ENCODE measurements around the gene DNPH1.

The DNPH1 gene

GRCh38 chr6:43243664-43244321, 14.5 kb upstream of the DNPH1 start:
- no peak for DNase-seq

GRCh38 chr6:43242908-43243663, 13.8 kb upstream of the DNPH1 start, which contains the start of gene TTBK1:
TTBK1 (plus strand) TSS chr6:43243481; CDS start chr6:43246661, 3,180 bp downstream.
- no peak for DNase-seq

GRCh38 chr6:43241446-43241845, 12.2 kb upstream of the DNPH1 start:
- DNase-seq, result no peak

GRCh38 chr6:43240950-43241349, 11.7 kb upstream of the DNPH1 start:
- no peak for DNase-seq

- no peak for DNase-seq
These were observed 9.8 kb upstream of the DNPH1 start for GRCh38 chr6:43239054-43239453.

GRCh38 chr6:43235841-43236240, 6.6 kb upstream of the DNPH1 start:
- DNase-seq, result no peak

- DNase-seq, result no peak
These were observed 2.6 kb upstream of the DNPH1 start for GRCh38 chr6:43231735-43232450.

GRCh38 chr6:43231053-43231452, 1.8 kb upstream of the DNPH1 start:
- DNase-seq, result no peak

GRCh38 chr6:43229803-43230620, 731 bp upstream of the DNPH1 start:
- no peak for DNase-seq

GRCh38 chr6:43226192-43226851, 3.0 kb downstream of the DNPH1 start:
- no peak for DNase-seq

- no peak for DNase-seq
These were observed 6.1 kb downstream of the DNPH1 start for GRCh38 chr6:43223175-43223574.

GRCh38 chr6:43222418-43223059, 6.7 kb downstream of the DNPH1 start:
- no peak for DNase-seq

GRCh38 chr6:43221046-43221972, 8.0 kb downstream of the DNPH1 start:
- DNase-seq, result no peak

- no peak for DNase-seq
These were observed 8.8 kb downstream of the DNPH1 start for GRCh38 chr6:43220439-43220951.

- no peak for DNase-seq
These were observed 9.5 kb downstream of the DNPH1 start for GRCh38 chr6:43219814-43220213.

- no peak for DNase-seq
These were observed 10.2 kb downstream of the DNPH1 start for GRCh38 chr6:43219119-43219518.

- DNase-seq, result no peak
These were observed 11.9 kb downstream of the DNPH1 start for GRCh38 chr6:43217351-43217750.

- no peak for DNase-seq
These were observed 13.1 kb downstream of the DNPH1 start for GRCh38 chr6:43216200-43216599.

GRCh38 chr6:43215066-43215465, 14.2 kb downstream of the DNPH1 start:
- no peak for DNase-seq

GRCh38 chr6:43213431-43213830, 15.8 kb downstream of the DNPH1 start:
- DNase-seq, result no peak

All from fibroblast of skin of right quadriceps (primary cell).